SU-DHL-6 (cell line): ENCODE measurements around the gene RGS19.

Experiments used
- CTCF ChIP-seq: fragments of 200-600 bp; sonication (generic); IDR thresholded peaks from one replicate; pipeline ENCODE4 v1.5.1; 2017; ENCODE audit warnings: antibody characterized with exemption, mild to moderate bottlenecking, low read length, moderate library complexity; ENCODE audit not compliant: insufficient read depth, poor library complexity, severe bottlenecking
- EZH2phosphoT487 ChIP-seq: fragments of 200-600 bp; sonication (generic), shearing (Covaris generic); conservative IDR thresholded peaks from 2 replicates; pipeline ENCODE4 v1.6.1; 2018; ENCODE audit warnings: mild to moderate bottlenecking, antibody characterized with exemption, low read length, moderate library complexity, mixed read lengths

GRCh38 chr20:64069614-64070243 is 9.6 kb downstream of the RGS19 start:
- TF ChIP-seq CTCF (peak; percentile 85), EZH2phosphoT487 (no peak)
